Measurements from ENCODE around the gene PHF23. TPM values are rescaled to one million over a fixed set of nuclear protein-coding genes. Genes with fewer than 3 reads are reported as not detected.

The PHF23 gene
- total RNA-seq, 4 donors from 2014 or later = 19.8 to 39.5 (median 35.8) TPM

DNA sequence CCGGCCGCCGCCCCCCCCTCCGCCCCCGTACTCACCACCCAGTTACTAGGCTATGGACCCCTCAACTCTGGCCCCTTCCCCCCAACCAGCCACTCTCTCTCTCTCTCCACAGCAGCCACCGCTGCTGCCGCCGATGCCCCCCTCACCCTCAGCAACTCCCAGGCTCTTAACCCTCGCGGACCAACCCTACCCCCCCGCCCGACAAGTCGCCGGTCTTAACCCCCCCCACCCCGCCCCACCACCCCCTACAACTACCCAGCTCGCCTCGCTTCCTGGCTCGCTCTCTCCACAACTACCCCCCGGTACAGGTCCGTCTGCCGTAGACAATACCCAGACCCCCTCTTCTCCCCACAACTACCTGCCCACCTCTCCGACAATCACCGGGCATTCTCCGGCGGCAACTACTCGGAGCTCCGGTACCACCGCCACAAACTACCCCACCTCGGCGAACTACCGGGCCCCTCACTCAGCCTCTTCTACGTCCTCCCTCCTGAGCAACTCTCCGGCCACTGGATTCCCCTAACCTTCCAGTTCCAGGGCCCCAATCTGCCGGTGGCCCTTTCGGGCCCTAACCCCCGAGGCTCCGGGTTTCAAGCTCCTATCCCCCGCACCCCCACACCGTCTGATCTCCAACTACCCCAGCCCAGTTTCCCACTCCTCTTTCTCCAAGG is 702 bp downstream of the PHF23 start:
- TF ChIP-seq, protein P1, sequence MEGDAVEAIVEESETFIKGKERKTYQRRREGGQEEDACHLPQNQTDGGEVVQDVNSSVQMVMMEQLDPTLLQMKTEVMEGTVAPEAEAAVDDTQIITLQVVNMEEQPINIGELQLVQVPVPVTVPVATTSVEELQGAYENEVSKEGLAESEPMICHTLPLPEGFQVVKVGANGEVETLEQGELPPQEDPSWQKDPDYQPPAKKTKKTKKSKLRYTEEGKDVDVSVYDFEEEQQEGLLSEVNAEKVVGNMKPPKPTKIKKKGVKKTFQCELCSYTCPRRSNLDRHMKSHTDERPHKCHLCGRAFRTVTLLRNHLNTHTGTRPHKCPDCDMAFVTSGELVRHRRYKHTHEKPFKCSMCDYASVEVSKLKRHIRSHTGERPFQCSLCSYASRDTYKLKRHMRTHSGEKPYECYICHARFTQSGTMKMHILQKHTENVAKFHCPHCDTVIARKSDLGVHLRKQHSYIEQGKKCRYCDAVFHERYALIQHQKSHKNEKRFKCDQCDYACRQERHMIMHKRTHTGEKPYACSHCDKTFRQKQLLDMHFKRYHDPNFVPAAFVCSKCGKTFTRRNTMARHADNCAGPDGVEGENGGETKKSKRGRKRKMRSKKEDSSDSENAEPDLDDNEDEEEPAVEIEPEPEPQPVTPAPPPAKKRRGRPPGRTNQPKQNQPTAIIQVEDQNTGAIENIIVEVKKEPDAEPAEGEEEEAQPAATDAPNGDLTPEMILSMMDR (IDR thresholded peaks at IDR 0.05) = no peak
- H3K27ac ChIP-seq = peak overlapping the region; percentile 73 to 96 (median 74)
- peaks cover 24 to 38% of the 10 kb centered on the region in 2 donors for H3K4me1 ChIP-seq
- H3K9me3 ChIP-seq = no peaks in the 10 kb centered on the region
- peak; percentile 25 to 46 for DNase-seq
- intact Hi-C loops (cut with DNase I) = no loop called here
- H3K36me3 ChIP-seq = peaks cover 7 to 17% of the 10 kb centered on the region in 2 donors
- peak overlapping the region; percentile 92 to 100 (median 99) for H3K4me3 ChIP-seq (replicated peaks in 1 of 3)
- 1% methylated on average over 35 to 37 of the region's 39 CpGs for WGBS, 2 donors
- H3K27me3 ChIP-seq = no peaks in the 10 kb centered on the region

DNA sequence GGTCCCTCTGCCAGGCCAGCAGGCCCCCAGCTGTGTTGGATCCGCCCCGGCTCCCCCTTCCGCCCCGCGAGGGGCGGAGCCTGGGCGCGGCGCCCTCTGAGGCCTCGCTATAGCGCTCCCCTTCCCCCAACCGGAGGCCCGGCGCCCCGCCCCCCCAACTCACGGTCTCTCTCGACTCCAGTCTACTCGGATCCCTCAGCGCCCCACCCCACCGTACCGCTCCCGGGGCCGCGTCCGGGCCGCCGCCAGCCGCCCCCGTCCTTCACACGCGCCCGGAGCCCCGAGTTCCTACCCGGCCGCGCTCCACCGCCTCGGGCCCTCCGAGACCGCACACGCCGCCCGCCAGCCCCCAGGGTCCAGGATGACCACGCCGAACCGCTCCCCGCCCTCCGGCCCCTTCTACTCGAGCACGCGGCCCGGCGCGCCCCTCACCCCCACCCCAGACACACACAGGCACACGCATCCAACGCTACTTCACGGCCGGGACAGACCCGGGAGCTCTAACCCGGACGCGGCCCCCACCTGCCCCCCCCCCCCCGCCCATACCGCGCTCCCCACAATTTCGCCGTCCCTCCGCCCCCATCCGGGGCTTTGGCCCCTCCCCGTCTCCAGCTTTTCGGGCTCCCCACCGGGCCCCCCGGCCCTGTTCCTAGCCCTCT is 1.4 kb downstream of the PHF23 start:
- Histone ChIP-seq H3K27ac (peak overlapping the region; percentile 73 to 96 (median 74)), H3K27me3 (no peaks in the 10 kb centered on the region), H3K4me3 (replicated peaks in 1 of 3) (peak overlapping the region; percentile 48 to 100 (median 62)), H3K9me3 (no peaks in the 10 kb centered on the region), H3K4me1 (peaks cover 29 to 41% of the 10 kb centered on the region in 2 donors), H3K36me3 (peaks cover 7 to 17% of the 10 kb centered on the region in 2 donors)
- DNase-seq = peak; percentile 78 to 85
- intact Hi-C loops (cut with DNase I) = no loop called here
- 0 to 1% methylated on average over 2 to 15 of the region's 73 CpGs for WGBS, 2 donors
- no peak for TF ChIP-seq POLR2A (IDR thresholded peaks at IDR 0.05)
- TF ChIP-seq, protein P1 (IDR thresholded peaks at IDR 0.05) = no peak

DNA sequence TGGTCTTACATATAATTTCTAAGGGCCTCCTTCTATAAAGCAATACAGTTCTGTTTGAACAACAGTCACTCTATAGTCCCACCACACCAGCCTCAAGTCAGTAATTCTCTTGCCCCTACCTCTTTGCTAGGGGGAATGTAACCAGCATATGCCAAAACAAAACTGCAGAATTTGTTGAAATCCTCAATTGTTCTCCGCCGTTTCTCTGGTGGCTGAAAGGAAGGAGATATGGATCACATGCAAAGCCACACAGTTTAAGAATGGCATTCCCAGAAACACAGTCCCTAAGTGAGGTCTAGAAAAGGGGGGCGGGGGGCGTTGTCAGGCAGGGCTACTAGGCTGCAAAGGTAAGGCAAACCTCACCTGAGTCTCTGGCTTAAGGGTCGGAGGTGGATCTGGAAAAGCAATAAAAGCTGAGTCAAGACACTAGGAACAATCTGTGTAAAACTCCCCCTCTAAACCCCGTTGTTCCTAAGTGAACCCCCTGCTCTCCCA is 1.9 kb downstream of the PHF23 start:
- intact Hi-C loops (cut with DNase I) = no loop called here
- peaks cover 7 to 17% of the 10 kb centered on the region in 2 donors for H3K36me3 ChIP-seq
- peak overlapping the region; percentile 48 to 100 (median 62) for H3K4me3 ChIP-seq (replicated peaks in 1 of 3)
- 25 to 35% methylated on average over 6 of the region's 6 CpGs for WGBS, 2 donors
- peak overlapping the region; percentile 73 to 96 (median 74) for H3K27ac ChIP-seq
- no peak for DNase-seq
- no peaks in the 10 kb centered on the region for H3K9me3 ChIP-seq
- H3K27me3 ChIP-seq = no peaks in the 10 kb centered on the region
- peaks cover 32 to 47% of the 10 kb centered on the region in 2 donors for H3K4me1 ChIP-seq
- TF ChIP-seq, protein P1 (IDR thresholded peaks at IDR 0.05) = no peak
- no peak for TF ChIP-seq POLR2A (IDR thresholded peaks at IDR 0.05)

DNA sequence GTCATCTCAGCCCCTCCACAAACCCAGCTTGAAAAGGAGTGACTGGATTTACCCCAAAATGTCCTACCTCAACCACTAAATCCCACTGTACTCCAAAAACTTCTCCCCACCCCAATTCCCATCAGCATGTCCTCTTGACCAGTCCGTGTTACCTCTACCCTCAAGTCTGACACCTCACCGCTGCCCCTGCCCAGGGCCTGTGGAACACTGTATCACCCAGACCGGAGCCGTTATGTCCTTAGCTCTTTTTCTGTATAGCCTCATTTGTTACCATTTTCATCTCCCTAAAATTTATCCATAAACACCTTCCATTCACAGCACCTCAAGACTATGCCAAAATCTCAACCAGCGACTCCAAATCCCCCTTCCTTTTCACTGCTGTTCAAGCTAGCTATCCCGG is 2.4 kb downstream of the PHF23 start:
- H3K9me3 ChIP-seq = no peaks in the 10 kb centered on the region
- H3K36me3 ChIP-seq = peaks cover 7 to 17% of the 10 kb centered on the region in 2 donors
- no peak for TF ChIP-seq POLR2A (IDR thresholded peaks at IDR 0.05)
- TF ChIP-seq, protein P1 (IDR thresholded peaks at IDR 0.05) = no peak
- intact Hi-C loops (cut with DNase I) = no loop called here
- no peaks in the 10 kb centered on the region for H3K27me3 ChIP-seq
- H3K4me1 ChIP-seq = peaks cover 35 to 52% of the 10 kb centered on the region in 2 donors
- WGBS, 2 donors = 89% methylated on average over 6 of the region's 6 CpGs
- DNase-seq = no peak
- no peak overlapping the region for H3K4me3 ChIP-seq (replicated peaks in 1 of 3)
- H3K27ac ChIP-seq = peak overlapping the region in 1 of 3 donors; percentile 74

Data from thyroid gland (tissue), 4 donors.